ENCODE results near the gene HOOK2.
"Not testable (repeated sequence)": the region's sequence is repeated elsewhere in the genome, so short reads cannot be mapped to it uniquely, and the experiment has no call there.

HOOK2 gene

GRCh38 chr19:12720296-12720695, 55.1 kb downstream of the HOOK2 start:
- DNase-seq = no peak

GRCh38 chr19:12715929-12716328, 59.4 kb downstream of the HOOK2 start:
- no peak for DNase-seq

GRCh38 chr19:12715102-12715501, 60.2 kb downstream of the HOOK2 start:
- DNase-seq = no peak

DNA sequence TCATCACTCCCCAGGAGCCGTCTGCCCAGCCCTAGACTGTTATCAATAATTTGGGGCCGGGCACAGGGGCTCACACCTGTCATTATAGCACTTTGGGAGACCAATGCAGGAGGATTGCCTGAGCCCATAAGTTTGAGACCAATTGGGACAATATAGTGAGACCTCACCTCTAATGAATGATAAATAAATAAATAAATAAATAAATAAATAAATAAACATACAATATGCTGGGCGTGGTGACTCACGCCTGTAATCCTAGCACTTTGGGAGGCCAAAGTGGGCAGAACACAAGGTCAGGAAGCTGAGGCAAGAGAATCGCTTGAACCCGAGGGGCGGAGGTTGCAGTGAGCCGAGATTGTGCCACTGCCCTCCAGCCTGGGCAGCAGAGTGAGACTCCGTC, 62.0 kb downstream of the HOOK2 start:
- not testable (repeated sequence) for DNase-seq

All from GDM1 (cell line).